GM21825 (cell line): ENCODE results near the gene CCND3.

Experiments
- ATAC-seq: cut with Tn5 transposase; IDR thresholded peaks from one replicate; pipeline ENCODE4 v1.9.1; 2021; ENCODE audit warnings: mild to moderate bottlenecking, moderate library complexity; ENCODE audit not compliant: unreplicated experiment

Gene CCND3

DNA sequence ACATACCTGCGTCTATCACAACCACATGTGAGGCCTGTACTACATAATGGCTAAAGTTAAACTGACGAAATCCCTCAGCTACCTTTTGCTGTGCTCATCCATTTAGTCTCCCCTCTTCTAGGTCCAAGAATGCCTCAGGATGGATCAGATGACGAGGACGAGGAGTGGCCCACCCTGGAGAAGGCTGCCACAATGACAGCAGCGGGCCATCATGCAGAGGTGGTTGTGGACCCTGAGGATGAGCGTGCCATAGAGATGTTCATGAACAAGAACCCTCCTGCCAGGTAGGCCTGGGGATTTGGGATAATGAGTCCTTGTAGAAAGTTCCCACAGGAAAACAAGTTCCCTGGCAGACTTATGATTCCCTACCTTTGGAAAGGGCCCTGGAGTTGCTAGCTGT, 14.4 kb downstream of the CCND3 start:
- ATAC-seq: no peak

DNA sequence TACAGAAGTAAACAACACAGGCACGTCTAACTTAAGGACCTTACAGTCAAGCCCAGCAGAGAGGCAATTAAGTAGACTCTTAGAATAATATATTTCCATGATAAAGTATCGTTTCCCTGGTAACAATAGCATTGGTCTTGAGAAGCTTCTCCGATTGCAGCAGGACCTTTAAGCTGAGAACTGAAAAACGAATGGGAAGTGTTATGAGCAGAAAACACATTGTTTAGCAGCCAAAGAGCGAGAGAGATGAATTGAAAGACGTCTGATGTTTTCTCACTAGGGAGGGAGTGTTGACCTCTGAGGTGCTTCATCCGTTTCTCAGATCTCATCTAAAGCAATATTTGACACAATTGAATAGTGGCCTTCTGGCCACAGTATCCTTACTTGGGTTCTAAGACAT, 19.5 kb downstream of the CCND3 start:
- no peak for ATAC-seq

DNA sequence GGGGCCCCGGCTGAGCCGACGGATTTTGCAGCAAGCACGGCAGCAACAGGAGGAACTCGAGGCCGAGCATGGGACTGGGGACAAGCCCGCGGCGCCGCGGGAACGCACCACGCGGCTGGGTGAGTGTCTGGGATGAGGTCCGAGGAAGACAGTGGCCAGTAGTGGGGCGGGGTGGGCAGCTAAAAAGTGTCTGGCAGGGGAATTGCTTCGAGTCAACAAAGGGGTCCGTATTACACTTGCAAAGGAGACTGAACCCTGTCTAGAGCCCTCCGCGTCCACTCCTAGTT, 20.0 kb downstream of the CCND3 start:
- ATAC-seq: no peak

DNA sequence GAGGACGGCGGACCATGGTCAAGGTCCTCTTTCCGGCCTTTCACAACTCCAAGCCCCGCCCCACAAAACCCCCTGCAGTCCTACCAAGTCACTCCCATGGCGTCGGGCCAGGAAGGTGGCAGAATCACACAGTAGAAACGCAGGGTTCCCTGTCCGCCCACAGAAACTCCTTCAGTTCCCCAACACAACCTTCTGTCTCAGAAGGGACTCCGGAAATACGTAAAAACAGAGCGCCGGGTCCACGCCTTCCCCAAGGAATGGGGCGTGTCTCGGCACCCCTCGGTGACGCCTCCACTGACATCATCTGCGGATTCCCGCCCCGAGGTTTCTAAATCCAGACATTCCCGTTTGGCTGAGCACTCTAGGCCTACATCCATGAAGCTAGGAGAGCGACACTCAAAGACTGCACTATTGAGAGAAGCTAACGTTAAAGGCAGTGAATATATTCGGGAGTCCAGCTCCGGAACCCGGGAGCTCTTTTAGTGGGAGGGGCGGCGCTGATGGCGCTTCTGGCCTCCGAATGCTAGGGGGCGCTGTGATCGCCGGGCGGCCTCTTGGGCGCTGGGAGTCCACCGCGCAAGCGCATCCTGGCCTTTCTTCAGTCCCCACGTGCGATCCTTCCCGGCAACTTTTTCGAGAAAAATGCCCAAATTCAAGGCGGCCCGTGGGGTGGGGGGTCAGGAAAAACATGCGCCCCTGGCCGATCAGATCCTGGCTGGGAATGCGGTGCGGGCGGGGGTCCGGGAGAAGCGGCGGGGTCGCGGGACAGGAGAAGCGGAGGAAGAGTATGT, 20.5 kb downstream of the CCND3 start, which contains the start of the genes BYSL and MED20:
Gene BYSL (plus strand): TSS at position 579 of the 791 bp plus-strand sequence. CDS start 64 bp downstream, at position 643.
Gene MED20 (minus strand): TSS at position 219 of the 791 bp plus-strand sequence. CDS start 121 bp downstream, at position 98.
- ATAC-seq: peak; percentile 87

DNA sequence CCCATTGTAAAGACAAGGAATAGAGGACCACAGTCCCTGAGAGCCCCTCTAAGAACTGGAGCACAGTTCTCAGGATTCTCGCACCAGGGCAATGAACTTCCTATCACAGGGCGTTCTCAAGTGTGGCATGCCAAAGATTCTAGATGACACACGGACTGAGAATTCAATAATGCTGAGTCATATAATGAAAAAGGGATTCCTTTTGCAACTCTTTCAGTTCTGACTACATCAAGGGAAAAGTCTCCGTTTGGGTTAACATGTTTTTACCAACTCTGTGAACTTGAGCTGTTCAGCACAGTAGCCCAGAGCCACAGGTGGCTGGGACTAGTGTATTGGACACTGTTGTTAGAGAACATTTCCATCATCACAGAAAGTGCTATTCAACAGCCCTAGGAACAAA, 24.1 kb downstream of the CCND3 start:
- ATAC-seq: no peak

DNA sequence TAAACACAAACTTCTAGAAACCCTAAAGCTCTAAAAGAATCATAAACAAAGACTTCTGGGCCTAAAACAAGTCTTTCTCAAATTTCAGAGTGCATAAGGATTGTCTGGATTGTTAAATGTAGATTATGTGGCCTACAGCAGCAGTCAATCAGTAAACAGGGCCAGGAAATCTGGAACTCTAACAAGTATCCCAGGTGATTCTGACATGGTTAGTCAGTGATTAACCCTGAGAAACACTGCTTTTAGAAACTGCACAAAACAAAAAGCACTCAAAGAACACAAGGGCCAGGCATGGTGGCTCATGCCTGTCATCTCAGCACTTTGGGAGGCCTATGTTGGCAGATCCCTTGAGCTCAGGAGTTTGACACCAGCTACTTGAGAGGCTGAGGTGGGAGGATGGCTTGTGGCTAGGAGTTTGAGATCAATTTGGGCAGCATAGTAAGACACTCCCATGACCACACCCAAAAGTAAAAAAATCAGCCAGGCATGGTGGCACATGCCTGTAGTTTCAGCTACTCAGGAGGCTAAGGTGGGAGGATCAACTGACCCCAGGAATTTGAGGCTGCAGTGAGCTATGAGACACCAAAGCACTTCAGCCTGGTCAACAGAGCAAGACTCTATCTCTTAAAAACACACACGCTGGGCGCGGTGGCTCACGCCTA, 26.6 kb downstream of the CCND3 start:
- no peak for ATAC-seq

DNA sequence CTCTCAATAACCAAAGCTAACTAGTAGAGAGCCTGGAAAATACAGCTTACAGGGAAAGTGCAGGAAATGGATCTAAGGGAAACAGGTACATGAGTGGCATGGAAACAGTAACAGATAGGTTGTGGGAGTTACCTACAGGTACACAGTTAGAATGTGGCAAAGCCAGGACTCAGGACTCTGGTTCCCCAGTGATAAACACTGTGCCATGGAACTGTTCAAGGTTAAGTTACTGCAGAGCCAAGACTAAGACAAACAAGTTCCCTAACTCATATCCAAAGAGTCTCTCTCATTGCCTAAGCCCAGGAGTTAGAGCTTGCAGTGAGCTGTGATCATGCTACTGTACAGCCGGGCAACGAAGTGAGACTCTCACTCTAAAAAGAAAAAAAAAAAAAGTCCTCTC, 27.3 kb downstream of the CCND3 start:
- ATAC-seq: no peak

DNA sequence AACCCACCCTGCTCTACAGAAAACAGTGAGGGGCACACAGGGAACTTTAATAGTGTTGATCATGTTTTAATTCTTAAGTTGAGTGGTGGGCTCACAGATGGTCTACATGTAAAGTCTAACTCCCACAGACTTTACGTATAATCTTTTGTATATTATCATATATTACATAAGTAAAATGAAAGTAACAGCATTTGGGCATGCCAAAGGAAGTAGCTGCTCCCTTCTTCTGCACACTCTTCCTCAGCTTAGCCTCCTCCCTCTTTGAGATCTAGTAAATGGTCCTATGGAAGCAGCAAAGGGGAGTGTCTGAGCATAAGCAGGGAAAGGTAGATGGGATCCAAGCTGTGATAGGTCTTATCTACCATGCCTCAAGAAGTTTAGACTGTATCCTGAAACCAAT, 31.9 kb downstream of the CCND3 start:
- no peak for ATAC-seq

DNA sequence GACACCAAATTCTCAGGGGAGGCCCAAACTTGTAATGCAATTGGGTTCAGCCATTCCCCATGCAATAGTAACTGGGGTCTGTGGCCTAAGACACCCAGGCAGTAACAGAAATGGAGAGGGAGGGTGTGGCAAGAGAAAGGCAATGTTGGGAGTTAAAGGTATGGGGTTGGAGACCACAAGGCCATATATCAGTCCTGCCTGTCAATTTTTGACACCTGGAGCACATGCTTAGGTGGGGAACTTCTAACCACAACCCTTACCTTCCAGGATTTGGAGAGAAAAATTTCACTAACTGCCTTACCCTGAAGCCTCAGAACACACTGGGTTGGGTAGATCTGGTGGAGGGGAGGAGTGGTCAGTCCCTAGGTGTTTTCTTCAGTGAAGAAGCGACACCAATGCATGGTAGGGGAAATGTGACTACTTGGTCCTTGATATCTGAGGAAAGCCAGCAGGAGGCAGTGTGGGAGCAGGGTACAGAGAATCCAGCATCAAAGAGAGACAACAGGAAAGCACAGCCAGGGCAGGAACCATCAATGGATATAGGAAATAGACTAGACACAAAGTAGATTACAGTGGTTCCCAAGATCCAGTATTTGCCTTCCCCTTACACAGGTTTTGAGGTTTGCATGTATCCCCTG, 39.6 kb downstream of the CCND3 start:
- ATAC-seq: no peak

DNA sequence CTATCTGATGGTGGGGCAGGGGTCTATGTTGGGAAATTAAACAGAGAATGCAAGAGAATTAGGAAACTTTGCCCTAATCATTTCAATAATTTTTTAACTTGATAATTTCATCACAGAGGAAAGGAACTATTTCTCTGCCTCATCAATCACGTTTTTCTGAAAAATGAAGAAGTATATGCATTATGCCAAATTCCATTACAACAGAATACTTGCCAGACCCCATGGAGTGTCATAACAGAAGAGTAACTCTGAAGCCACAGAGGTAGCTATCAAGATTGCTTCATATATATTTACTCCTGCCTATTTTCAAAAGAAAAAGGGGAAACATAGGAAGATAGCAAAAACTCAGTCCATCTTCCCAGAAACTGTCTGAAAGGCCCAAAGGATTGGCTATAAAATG, 40.7 kb downstream of the CCND3 start:
- ATAC-seq: no peak

DNA sequence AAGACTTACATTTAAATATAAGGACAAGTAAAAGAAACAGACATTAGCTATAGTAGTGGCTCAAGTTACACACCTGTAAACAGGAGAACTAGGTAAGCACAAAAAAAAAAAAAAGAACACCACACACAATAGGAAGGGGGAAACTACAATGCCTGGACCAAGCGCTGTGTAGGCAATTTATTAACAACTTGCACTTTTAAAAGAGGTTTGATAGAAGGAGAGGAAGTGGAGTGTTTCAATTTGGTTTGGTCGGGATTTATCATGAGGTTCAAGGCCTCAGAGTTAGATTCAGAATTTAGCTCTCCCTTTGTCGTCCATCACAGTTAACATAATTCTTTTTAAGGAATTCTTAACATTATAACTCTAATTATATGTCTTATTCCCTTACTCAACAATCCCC, 45.3 kb downstream of the CCND3 start:
- no peak for ATAC-seq

DNA sequence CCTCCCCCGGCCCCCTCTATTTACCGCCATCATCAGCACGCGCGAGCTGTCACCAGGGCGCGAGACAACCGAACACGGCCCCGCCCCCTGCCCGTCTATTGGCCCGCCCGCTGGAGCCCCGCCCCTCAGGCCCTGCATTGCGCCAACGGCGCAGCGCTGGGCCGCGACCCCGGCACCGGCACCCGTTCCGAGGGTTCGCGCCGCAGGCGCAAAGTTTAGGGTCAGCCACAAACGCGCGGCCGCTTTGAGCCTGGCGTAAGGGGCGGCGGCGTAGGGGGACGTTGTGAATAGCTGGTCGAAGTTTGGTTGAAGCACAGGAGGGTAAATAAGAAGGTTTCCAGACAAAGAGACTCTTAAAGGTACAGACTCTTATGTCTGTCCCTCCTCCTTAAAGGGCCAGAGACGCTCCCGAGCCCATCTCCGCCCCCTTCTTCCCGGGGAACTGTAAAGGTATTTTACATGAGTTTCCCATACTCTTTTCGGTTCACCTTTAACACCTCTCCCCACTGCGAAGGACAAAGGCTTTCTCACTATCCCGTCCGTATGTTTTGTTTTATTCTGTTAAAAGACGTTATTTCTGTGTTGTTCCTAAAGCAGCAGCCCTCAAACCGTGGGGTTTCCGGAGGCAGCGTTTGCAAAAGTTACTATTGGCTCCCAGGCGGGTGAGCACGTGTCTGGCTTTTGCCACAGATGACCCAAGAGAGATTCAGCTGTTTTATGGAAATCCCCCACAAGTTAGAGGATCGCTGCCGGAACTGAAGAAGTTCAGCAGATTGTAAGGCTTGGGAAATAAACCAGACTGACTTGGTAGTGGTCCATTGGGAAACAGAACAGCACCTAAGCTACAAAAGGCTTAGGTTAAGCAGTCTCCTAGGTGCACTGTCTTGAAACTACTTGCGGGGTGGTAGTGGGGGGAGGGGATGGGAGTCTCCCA, 46.0 kb downstream of the CCND3 start, which contains the start of gene USP49:
Gene USP49 (minus strand): TSS at position 76 of the 934 bp plus-strand sequence. CDS start 88,392 bp downstream, outside the sequence.
- peak; percentile 85 for ATAC-seq

DNA sequence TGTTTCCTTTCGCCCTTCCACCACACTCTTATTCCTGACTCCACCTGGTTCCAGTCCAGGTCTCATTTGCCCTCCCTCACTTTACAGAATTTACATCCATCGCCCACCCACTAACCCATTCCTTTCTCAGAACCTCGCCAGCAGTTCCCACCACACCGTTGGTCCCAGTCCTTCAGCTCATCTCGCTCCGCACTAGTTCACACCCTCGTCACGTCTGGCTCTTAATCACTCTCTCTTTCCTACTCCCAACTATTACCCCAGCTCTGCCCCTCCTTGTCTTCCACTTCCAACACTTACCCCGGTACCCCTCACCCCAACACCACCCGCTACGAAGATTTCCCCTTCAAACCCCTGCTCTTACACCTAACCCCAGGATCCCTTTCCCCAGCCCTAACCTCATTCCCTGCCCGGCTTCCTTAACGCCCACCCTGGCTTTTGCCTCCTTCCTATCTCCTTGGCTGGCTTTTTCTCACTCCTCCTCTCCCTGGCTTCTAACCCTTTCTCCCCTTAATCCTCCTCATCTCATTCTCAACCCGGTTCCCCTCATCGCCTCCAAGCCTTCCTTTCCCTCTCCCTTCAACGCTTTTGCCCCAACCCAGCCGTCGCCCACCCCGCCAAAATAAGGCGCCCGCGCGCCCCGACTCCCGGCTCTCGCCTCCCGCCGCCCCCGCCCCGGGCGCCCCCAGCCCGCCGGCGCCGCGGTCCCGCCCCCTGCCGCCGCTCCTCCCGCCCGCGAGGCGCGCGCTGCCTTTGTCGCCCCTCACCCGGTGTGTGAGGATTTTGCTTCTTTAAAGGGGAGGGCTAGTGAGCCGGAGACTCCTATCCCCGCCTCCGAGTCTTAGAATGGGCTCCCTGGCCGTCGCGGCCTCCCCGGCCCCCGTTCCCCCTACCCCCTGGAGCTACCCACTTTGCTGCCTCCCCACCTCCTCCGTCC, 47.0 kb downstream of the CCND3 start:
- peak; percentile 29 for ATAC-seq

DNA sequence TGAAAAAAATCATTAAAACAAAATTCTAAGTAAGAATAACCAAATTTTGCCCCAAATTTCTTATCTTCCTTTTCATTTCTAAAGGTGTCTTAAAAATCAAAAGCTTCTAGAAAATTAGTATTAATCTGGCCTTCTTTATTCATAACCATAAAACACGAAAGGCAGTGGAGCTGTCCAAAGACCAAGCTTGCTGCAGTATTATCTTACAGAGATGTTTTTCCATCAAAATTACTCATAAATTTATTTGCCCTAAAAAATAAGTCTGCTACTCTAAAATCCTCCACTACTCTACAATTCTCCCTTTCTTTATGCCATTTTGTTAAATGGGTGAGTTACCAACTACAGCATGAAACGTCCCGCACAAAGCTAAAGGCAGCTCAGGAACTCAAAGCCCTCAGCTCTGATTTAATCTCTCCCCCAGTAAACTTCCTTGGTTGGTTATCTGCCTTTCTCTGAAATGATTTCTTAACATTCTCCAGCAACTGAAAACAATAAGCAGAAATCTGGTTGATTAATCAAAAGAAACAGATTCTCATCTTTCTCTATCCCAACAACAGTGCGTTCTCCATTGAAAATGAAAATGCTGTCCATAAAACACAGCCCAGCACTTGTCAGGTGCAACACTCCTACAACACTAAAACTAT, 48.6 kb downstream of the CCND3 start:
- no peak for ATAC-seq

DNA sequence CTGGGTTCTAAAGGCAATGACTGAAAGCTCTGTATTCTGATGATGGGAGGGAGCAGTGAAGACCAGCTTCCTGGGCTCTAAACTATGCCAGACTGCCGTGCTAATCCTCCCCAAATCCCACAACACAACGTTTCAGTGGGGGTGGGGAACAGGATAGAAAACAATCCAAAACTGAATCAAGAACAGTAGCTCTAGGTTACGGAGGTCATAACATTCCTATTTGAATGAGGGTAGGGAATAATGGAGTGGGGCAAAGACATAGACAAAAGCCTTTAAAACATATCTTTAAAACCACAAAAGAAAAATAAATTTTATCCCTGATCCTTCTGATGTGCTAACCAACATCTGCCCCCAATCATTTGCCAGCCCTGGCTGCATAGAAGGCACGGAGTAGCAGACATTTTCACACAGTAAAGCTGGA, 54.3 kb downstream of the CCND3 start:
- no peak for ATAC-seq

DNA sequence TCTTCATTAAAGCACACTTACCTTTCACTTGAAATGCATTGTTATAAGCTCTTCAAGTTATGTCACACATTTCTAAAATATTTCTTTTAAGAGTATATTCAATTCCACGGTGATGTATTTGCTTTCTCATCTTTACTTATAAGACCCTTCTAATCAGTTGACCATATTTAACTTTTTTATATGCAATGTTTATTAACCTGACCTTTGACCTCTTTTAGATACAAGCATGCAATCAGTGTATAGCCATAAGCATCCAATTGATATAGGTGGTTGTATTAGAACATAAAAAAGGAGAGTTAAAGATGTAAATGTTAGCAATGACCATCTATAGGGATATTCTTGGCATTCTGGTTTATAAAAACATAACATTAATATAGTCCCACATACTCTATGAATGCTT, 55.7 kb downstream of the CCND3 start:
- ATAC-seq: no peak

DNA sequence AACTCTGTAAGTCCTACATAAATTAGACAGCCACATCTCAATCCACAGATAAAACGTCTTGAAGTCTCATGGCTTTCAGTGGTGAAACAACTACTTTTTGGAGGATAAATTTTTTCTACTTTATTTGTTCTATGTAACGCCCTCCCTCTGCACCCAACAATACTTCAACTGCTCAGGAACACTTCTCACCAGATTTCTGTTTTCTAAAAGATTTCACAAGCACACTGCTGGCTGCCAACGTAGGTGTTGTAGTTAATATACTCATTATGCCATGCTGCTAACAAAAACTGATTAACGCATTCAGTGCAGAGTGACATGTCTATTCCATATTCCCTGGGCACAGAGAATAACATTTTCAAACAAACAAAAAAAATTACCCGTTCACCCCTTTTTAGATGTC, 56.7 kb downstream of the CCND3 start:
- ATAC-seq: no peak
